ENCODE measurements around the gene PPP1R11.

Gene PPP1R11

GRCh38 chr6:30075790-30076732 is 9.1 kb downstream of the PPP1R11 start:
- no peak overlapping the region for H3K27ac ChIP-seq (ENCODE audit: low read depth, low read length)
- no peak overlapping the region for H3K23ac ChIP-seq (ENCODE audit: low read length)
- H4K5ac ChIP-seq (ENCODE audit: low read length), result no peak overlapping the region
- no peak overlapping the region for H2BK120ac ChIP-seq (ENCODE audit: low read depth, low read length)
- H3K4me3 ChIP-seq (ENCODE audit: low read length), result no peak overlapping the region
- peaks cover 56% of the 10 kb centered on the region for H3K27me3 ChIP-seq (ENCODE audit: insufficient read depth, low read length, poor library complexity)
- no peak overlapping the region for H2AK5ac ChIP-seq (ENCODE audit: low read length)
- no peak overlapping the region for H3K18ac ChIP-seq (ENCODE audit: low read length)
- H2BK5ac ChIP-seq (ENCODE audit: low read length), result no peak overlapping the region
- no peak overlapping the region for H3K4ac ChIP-seq (ENCODE audit: low read depth, low read length)
- WGBS (ENCODE audit: extremely low coverage, insufficient coverage, low lambda C conversion rate), result no CpG with 5 or more reads among the region's 22 CpGs
- no peak overlapping the region for H3K9ac ChIP-seq (ENCODE audit: low read length)
- no peaks in the 10 kb centered on the region for H3K4me1 ChIP-seq (ENCODE audit: control insufficient read depth, low read depth, low read length)
- H3K36me3 ChIP-seq (ENCODE audit: control insufficient read depth, insufficient read depth, low read length), result no peaks in the 10 kb centered on the region
- H4K8ac ChIP-seq (ENCODE audit: low read depth, low read length), result no peak overlapping the region
- H3K79me2 ChIP-seq (ENCODE audit: control insufficient read depth, insufficient read depth, low read length), result no peaks in the 10 kb centered on the region
- H3K4me2 ChIP-seq (ENCODE audit: low read length), result peak overlapping the region; percentile 87
- H3K56ac ChIP-seq (ENCODE audit: low read length), result peak overlapping the region; percentile 22
- H3K79me1 ChIP-seq (ENCODE audit: low read length), result no peaks in the 10 kb centered on the region
- DNase-seq, result no peak
- no peak overlapping the region for H2BK15ac ChIP-seq (replicated peaks; ENCODE audit: low read depth)

GRCh38 chr6:30077218-30077617 is 10.2 kb downstream of the PPP1R11 start:
- no peak overlapping the region for H3K4me2 ChIP-seq (ENCODE audit: low read length)
- no peak for DNase-seq
- no peak overlapping the region for H4K5ac ChIP-seq (ENCODE audit: low read length)
- H3K36me3 ChIP-seq (ENCODE audit: control insufficient read depth, insufficient read depth, low read length), result no peaks in the 10 kb centered on the region
- H3K9ac ChIP-seq (ENCODE audit: low read length), result no peak overlapping the region
- no peak overlapping the region for H2BK5ac ChIP-seq (ENCODE audit: low read length)
- H3K27ac ChIP-seq (ENCODE audit: low read depth, low read length), result no peak overlapping the region
- H2BK15ac ChIP-seq (replicated peaks; ENCODE audit: low read depth), result no peak overlapping the region
- no peak overlapping the region for H3K56ac ChIP-seq (ENCODE audit: low read length)
- H3K4me3 ChIP-seq (ENCODE audit: low read length), result no peak overlapping the region
- H4K8ac ChIP-seq (ENCODE audit: low read depth, low read length), result no peak overlapping the region
- no peaks in the 10 kb centered on the region for H3K79me2 ChIP-seq (ENCODE audit: control insufficient read depth, insufficient read depth, low read length)
- no peak overlapping the region for H3K4ac ChIP-seq (ENCODE audit: low read depth, low read length)
- peaks cover 45% of the 10 kb centered on the region for H3K27me3 ChIP-seq (ENCODE audit: insufficient read depth, low read length, poor library complexity)
- H3K18ac ChIP-seq (ENCODE audit: low read length), result no peak overlapping the region
- WGBS (ENCODE audit: extremely low coverage, insufficient coverage, low lambda C conversion rate), result 100% methylated on average over 2 of the region's 4 CpGs
- H3K23ac ChIP-seq (ENCODE audit: low read length), result no peak overlapping the region
- no peak overlapping the region for H2AK5ac ChIP-seq (ENCODE audit: low read length)
- no peaks in the 10 kb centered on the region for H3K4me1 ChIP-seq (ENCODE audit: control insufficient read depth, low read depth, low read length)
- H3K79me1 ChIP-seq (ENCODE audit: low read length), result no peaks in the 10 kb centered on the region
- H2BK120ac ChIP-seq (ENCODE audit: low read depth, low read length), result no peak overlapping the region

GRCh38 chr6:30087876-30088275 is 20.9 kb downstream of the PPP1R11 start:
- no peak for DNase-seq
- no peak overlapping the region for H3K4me2 ChIP-seq (ENCODE audit: low read length)
- H4K5ac ChIP-seq (ENCODE audit: low read length), result no peak overlapping the region
- H3K4me1 ChIP-seq (ENCODE audit: control insufficient read depth, low read depth, low read length), result no peaks in the 10 kb centered on the region
- no peaks in the 10 kb centered on the region for H3K27me3 ChIP-seq (ENCODE audit: insufficient read depth, low read length, poor library complexity)
- H3K18ac ChIP-seq (ENCODE audit: low read length), result no peak overlapping the region
- no peak overlapping the region for H3K9ac ChIP-seq (ENCODE audit: low read length)
- H3K4ac ChIP-seq (ENCODE audit: low read depth, low read length), result no peak overlapping the region
- no peak overlapping the region for H2BK5ac ChIP-seq (ENCODE audit: low read length)
- H2AK5ac ChIP-seq (ENCODE audit: low read length), result no peak overlapping the region
- H3K56ac ChIP-seq (ENCODE audit: low read length), result no peak overlapping the region
- no CpG with 5 or more reads among the region's 5 CpGs for WGBS (ENCODE audit: extremely low coverage, insufficient coverage, low lambda C conversion rate)
- H3K36me3 ChIP-seq (ENCODE audit: control insufficient read depth, insufficient read depth, low read length), result no peaks in the 10 kb centered on the region
- H4K8ac ChIP-seq (ENCODE audit: low read depth, low read length), result no peak overlapping the region
- no peak overlapping the region for H3K4me3 ChIP-seq (ENCODE audit: low read length)
- no peaks in the 10 kb centered on the region for H3K79me2 ChIP-seq (ENCODE audit: control insufficient read depth, insufficient read depth, low read length)
- H3K79me1 ChIP-seq (ENCODE audit: low read length), result no peaks in the 10 kb centered on the region
- no peak overlapping the region for H3K27ac ChIP-seq (ENCODE audit: low read depth, low read length)
- no peak overlapping the region for H2BK15ac ChIP-seq (replicated peaks; ENCODE audit: low read depth)
- H2BK120ac ChIP-seq (ENCODE audit: low read depth, low read length), result no peak overlapping the region
- H3K23ac ChIP-seq (ENCODE audit: low read length), result no peak overlapping the region

GRCh38 chr6:30091577-30092381 is 24.8 kb downstream of the PPP1R11 start:
- Histone ChIP-seq H3K79me1 (ENCODE audit: low read length) (no peaks in the 10 kb centered on the region), H3K18ac (ENCODE audit: low read length) (no peak overlapping the region), H2AK5ac (ENCODE audit: low read length) (no peak overlapping the region), H3K9ac (ENCODE audit: low read length) (no peak overlapping the region), H3K4me2 (ENCODE audit: low read length) (no peak overlapping the region), H4K5ac (ENCODE audit: low read length) (no peak overlapping the region), H4K8ac (ENCODE audit: low read depth, low read length) (no peak overlapping the region), H3K27ac (ENCODE audit: low read depth, low read length) (no peak overlapping the region), H3K79me2 (ENCODE audit: control insufficient read depth, insufficient read depth, low read length) (no peaks in the 10 kb centered on the region), H3K23ac (ENCODE audit: low read length) (no peak overlapping the region), H3K27me3 (ENCODE audit: insufficient read depth, low read length, poor library complexity) (peaks cover 2% of the 10 kb centered on the region), H3K56ac (ENCODE audit: low read length) (no peak overlapping the region), H3K4ac (ENCODE audit: low read depth, low read length) (no peak overlapping the region), H3K4me1 (ENCODE audit: control insufficient read depth, low read depth, low read length) (no peaks in the 10 kb centered on the region), H2BK5ac (ENCODE audit: low read length) (no peak overlapping the region), H2BK120ac (ENCODE audit: low read depth, low read length) (no peak overlapping the region), H3K4me3 (ENCODE audit: low read length) (no peak overlapping the region), H2BK15ac (replicated peaks; ENCODE audit: low read depth) (no peak overlapping the region), H3K36me3 (ENCODE audit: control insufficient read depth, insufficient read depth, low read length) (no peaks in the 10 kb centered on the region)
- WGBS (ENCODE audit: extremely low coverage, insufficient coverage, low lambda C conversion rate), result no CpG with 5 or more reads among the region's 11 CpGs
- DNase-seq, result peak; percentile 56

GRCh38 chr6:30092852-30093543 is 26.0 kb downstream of the PPP1R11 start:
- no peak for DNase-seq
- peaks cover 3% of the 10 kb centered on the region for H3K27me3 ChIP-seq (ENCODE audit: insufficient read depth, low read length, poor library complexity)

More at GRCh38 chr6:30092852-30093543, 26.0 kb downstream of the PPP1R11 start:
- Histone ChIP-seq H2BK120ac (ENCODE audit: low read depth, low read length) (no peak overlapping the region), H3K79me1 (ENCODE audit: low read length) (no peaks in the 10 kb centered on the region), H4K5ac (ENCODE audit: low read length) (no peak overlapping the region), H4K8ac (ENCODE audit: low read depth, low read length) (no peak overlapping the region), H3K9ac (ENCODE audit: low read length) (no peak overlapping the region), H3K4me1 (ENCODE audit: control insufficient read depth, low read depth, low read length) (no peaks in the 10 kb centered on the region), H2BK5ac (ENCODE audit: low read length) (no peak overlapping the region), H3K79me2 (ENCODE audit: control insufficient read depth, insufficient read depth, low read length) (no peaks in the 10 kb centered on the region), H3K4ac (ENCODE audit: low read depth, low read length) (no peak overlapping the region), H3K27ac (ENCODE audit: low read depth, low read length) (no peak overlapping the region), H3K4me3 (ENCODE audit: low read length) (no peak overlapping the region), H3K56ac (ENCODE audit: low read length) (no peak overlapping the region), H2AK5ac (ENCODE audit: low read length) (no peak overlapping the region), H3K4me2 (ENCODE audit: low read length) (no peak overlapping the region), H3K18ac (ENCODE audit: low read length) (no peak overlapping the region), H3K36me3 (ENCODE audit: control insufficient read depth, insufficient read depth, low read length) (no peaks in the 10 kb centered on the region), H2BK15ac (replicated peaks; ENCODE audit: low read depth) (no peak overlapping the region), H3K23ac (ENCODE audit: low read length) (no peak overlapping the region)
- no CpG with 5 or more reads among the region's 6 CpGs for WGBS (ENCODE audit: extremely low coverage, insufficient coverage, low lambda C conversion rate)
